ENCODE data around the gene SVIL.
"Not testable (repeated sequence)": the region's sequence is repeated elsewhere in the genome, so short reads cannot be mapped to it uniquely, and the experiment has no call there.

SVIL gene

GRCh38 chr10:29624357-29624756, 10.4 kb downstream of the SVIL start:
- in situ Hi-C loops (cut with MboI; ENCODE audit: low sequenced_read_pairs) = not testable (repeated sequence)

- in situ Hi-C loops (cut with MboI; ENCODE audit: low sequenced_read_pairs) = no loop called here
Measured at GRCh38 chr10:29623797-29624196, 11.0 kb downstream of the SVIL start.

GRCh38 chr10:29622382-29622922, 12.3 kb downstream of the SVIL start:
- in situ Hi-C loops (cut with MboI; ENCODE audit: low sequenced_read_pairs) = no loop called here

GRCh38 chr10:29621161-29621560, 13.6 kb downstream of the SVIL start:
- in situ Hi-C loops (cut with MboI; ENCODE audit: low sequenced_read_pairs) = no loop called here

GRCh38 chr10:29620112-29620690, 14.6 kb downstream of the SVIL start:
- in situ Hi-C loops (cut with MboI; ENCODE audit: low sequenced_read_pairs) = no loop called here

GRCh38 chr10:29619241-29619669, 15.5 kb downstream of the SVIL start:
- in situ Hi-C loops (cut with MboI; ENCODE audit: low sequenced_read_pairs) = no loop called here

- in situ Hi-C loops (cut with MboI; ENCODE audit: low sequenced_read_pairs) = no loop called here
Measured at GRCh38 chr10:29618341-29619171, 16.2 kb downstream of the SVIL start.

GRCh38 chr10:29617880-29618340, 16.9 kb downstream of the SVIL start:
- in situ Hi-C loops (cut with MboI; ENCODE audit: low sequenced_read_pairs) = no loop called here

- in situ Hi-C loops (cut with MboI; ENCODE audit: low sequenced_read_pairs) = no loop called here
Measured at GRCh38 chr10:29616542-29616941, 18.2 kb downstream of the SVIL start.

GRCh38 chr10:29615195-29615594, 19.6 kb downstream of the SVIL start:
- in situ Hi-C loops (cut with MboI; ENCODE audit: low sequenced_read_pairs) = no loop called here

GRCh38 chr10:29614289-29614688, 20.5 kb downstream of the SVIL start:
- in situ Hi-C loops (cut with MboI; ENCODE audit: low sequenced_read_pairs) = not testable (repeated sequence)

- in situ Hi-C loops (cut with MboI; ENCODE audit: low sequenced_read_pairs) = no loop called here
Measured at GRCh38 chr10:29613791-29614190, 21.0 kb downstream of the SVIL start.

- in situ Hi-C loops (cut with MboI; ENCODE audit: low sequenced_read_pairs) = no loop called here
Measured at GRCh38 chr10:29613196-29613595, 21.6 kb downstream of the SVIL start.

- in situ Hi-C loops (cut with MboI; ENCODE audit: low sequenced_read_pairs) = no loop called here
Measured at GRCh38 chr10:29612657-29613056, 22.1 kb downstream of the SVIL start.

- in situ Hi-C loops (cut with MboI; ENCODE audit: low sequenced_read_pairs) = no loop called here
Measured at GRCh38 chr10:29611781-29612381, 22.9 kb downstream of the SVIL start.

- in situ Hi-C loops (cut with MboI; ENCODE audit: low sequenced_read_pairs) = no loop called here
Measured at GRCh38 chr10:29610876-29611647, 23.7 kb downstream of the SVIL start.

GRCh38 chr10:29610331-29610730, 24.4 kb downstream of the SVIL start:
- in situ Hi-C loops (cut with MboI; ENCODE audit: low sequenced_read_pairs) = not testable (repeated sequence)

GRCh38 chr10:29609696-29610095, 25.1 kb downstream of the SVIL start:
- in situ Hi-C loops (cut with MboI; ENCODE audit: low sequenced_read_pairs) = loop anchor here (10.0 kb wide), 1 partner anchor 125 kb away; no protein-coding TSS in a partner anchor

GRCh38 chr10:29608476-29609301, 26.1 kb downstream of the SVIL start:
- in situ Hi-C loops (cut with MboI; ENCODE audit: low sequenced_read_pairs) = loop anchor here (10.0 kb wide), 1 partner anchor 126 kb away; no protein-coding TSS in a partner anchor

- in situ Hi-C loops (cut with MboI; ENCODE audit: low sequenced_read_pairs) = loop anchor here (10.0 kb wide), 1 partner anchor 127 kb away; no protein-coding TSS in a partner anchor
Measured at GRCh38 chr10:29608062-29608461, 26.7 kb downstream of the SVIL start.
